GM19240 (cell line): ENCODE results near the gene CDIPT.
"Not testable (repeated sequence)": the region's sequence is repeated elsewhere in the genome, so short reads cannot be mapped to it uniquely, and the experiment has no call there.

Experiments
- DNase-seq: peaks from one replicate; pipeline ENCODE4 v3.0.0; 2011; ENCODE audit warnings: low spot score; ENCODE audit not compliant: insufficient read length

CDIPT gene

DNA sequence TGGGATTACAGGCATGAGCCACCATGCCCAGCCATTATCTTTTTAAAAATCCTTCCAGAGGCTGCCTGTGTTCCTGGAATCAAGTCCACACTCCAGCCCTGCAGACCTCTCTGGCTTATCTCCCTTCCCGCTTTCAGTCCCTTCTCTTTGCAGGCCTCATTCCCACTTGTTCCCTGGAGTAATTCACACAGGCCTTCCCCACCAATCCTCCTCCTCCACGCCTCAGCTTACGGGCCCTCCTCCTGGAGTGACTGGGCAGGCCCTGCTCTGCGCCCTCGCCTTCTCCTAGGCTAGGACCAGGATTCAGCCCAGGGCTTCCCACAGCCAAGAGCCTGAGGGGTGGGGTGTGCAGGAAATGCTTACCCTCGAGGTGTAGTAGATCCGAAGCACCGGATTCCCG is 2.8 kb downstream of the CDIPT start:
- DNase-seq, result no peak

DNA sequence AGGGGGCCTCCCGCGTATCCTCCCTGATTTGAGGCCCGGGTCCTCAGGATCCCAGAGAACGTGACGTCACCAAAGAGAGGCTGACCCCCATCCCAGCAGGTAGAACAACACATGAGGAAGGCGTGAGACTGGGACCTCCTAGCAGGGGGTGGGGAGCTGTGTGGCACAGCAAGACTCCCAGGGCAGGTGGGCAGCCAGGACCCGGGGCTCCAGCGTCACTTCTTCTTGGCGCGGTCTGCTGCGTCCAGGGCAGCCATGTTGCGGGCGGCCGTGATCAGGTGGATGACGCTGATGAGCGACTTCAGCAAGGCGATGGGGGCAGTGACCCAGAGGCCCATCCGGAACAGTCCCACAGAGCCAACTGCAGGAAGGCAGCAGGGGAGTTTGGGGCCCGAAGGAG is 4.1 kb downstream of the CDIPT start:
- DNase-seq, result no peak

GRCh38 chr16:29858149-29858849 is 4.7 kb downstream of the CDIPT start:
- DNase-seq, result no peak

GRCh38 chr16:29857133-29857760 is 5.8 kb downstream of the CDIPT start:
- DNase-seq, result no peak

GRCh38 chr16:29854520-29855100 is 8.4 kb downstream of the CDIPT start:
- DNase-seq, result no peak

DNA sequence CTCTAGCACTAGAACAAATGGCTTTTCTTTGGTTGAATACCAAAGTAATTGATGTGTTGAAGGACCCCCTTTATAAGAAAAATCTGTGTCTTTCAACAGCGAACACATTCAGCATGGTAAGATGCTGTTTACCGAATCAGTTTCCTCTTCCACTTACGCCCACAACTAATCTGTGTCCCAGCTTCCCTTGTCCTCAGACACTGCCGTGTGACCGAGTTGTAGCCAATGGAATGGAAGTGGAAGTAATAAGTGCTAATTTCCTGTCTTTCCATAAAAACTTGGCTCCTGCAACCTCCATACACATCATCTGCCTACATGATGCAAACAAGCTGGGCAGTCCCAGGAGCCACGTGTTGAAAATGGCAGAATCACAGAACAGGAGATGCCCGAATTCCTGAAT is 10.4 kb downstream of the CDIPT start:
- DNase-seq, result no peak

DNA sequence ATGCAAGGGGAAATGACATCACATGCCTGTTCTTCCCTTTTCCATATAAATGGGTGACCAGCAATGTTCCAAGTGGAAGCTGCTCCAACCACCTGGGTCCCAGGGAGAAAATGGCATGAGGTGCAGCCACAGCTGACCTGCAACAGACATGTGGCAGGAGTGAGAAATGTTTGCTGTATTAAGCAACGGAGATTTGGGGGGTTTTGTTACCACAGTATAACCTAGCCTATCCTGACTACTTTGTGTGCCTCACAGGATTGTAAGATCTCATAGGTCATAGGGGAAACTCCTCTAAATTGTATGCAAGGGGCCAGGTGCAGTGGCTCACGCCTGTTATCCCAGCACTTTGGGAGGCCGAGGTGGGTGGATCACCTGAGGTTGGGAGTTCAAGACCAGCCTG is 12.0 kb downstream of the CDIPT start:
- DNase-seq, result no peak

- DNase-seq, result no peak
Measured at GRCh38 chr16:29849505-29849904, 13.5 kb downstream of the CDIPT start.

DNA sequence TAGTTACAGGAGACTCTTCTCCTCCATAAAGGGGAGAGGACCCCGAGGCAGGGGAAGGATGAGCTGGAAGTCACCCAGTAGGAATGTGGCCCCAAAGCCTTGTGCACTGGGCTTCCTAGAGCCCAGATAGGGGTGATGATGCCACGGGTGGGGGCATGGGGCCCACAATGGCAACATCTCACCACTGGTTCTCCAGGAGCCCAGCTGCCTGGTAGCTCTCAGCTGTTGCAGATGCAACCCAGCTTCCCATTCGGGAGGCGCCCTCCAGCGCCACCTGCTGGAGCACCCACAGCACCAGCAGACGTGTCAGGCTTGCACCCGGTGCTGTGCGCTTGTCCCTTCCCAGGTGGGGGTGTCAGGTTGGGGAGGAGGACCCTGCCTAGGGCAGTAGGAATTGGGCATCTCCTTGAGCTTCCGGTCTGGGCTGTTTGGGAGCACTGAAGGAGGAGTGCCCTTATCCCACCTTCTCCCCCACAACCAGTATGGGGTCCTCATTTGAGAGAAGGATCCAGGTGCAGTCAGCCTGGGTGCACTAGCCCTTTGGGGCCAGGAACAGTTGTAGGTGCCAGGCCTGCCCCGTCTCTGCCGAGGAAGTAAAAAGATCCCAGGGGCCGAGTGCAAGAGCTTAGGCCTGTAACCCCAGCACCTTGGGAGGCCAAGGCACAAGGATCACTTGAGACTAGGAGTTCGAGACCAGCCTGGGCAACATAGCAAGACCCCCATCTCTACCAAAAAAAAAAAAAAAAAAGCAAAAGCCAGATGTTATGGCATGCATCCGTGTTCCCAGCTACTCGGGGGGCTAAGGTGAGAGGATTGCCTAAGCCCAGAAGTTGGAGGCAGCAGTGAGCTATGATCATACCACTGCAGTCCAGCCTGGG is 14.4 kb downstream of the CDIPT start:
- peak; percentile 79 for DNase-seq

GRCh38 chr16:29845656-29846055 is 17.4 kb downstream of the CDIPT start:
- DNase-seq, result no peak

DNA sequence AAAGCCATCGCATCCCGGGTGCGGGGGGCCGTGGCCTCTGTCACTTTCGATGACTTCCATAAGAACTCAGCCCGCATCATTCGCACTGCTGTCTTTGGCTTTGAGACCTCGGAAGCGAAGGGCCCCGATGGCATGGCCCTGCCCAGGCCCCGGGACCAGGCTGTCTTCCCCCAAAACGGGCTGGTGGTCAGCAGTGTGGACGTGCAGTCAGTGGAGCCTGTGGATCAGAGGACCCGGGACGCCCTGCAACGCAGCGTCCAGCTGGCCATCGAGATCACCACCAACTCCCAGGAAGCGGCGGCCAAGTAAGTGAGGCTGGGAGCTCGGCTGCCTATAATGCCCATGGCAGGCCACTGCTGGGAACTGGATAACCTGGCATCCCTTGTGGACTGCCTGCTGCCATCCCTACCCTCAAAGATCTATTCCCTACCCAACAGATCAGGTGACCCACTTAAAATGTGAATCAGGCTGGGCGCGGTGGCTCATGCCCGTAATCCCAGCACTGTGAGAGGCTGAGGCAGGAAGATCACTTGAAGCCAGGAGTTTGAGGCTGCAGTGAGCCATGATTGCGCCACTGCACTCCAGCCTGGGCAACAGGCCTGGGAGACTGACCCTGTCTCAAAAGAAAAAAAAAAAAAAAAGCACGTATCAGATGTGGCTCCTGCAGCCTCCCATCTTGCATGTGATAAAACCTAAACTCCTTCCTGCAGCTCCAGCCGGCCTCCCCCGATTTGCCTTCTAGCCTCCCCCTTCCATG is 18.3 kb downstream of the CDIPT start:
- DNase-seq, result no peak

GRCh38 chr16:29843931-29844330 is 19.1 kb downstream of the CDIPT start:
- no peak for DNase-seq

GRCh38 chr16:29842732-29843346 is 20.2 kb downstream of the CDIPT start:
- no peak for DNase-seq

DNA sequence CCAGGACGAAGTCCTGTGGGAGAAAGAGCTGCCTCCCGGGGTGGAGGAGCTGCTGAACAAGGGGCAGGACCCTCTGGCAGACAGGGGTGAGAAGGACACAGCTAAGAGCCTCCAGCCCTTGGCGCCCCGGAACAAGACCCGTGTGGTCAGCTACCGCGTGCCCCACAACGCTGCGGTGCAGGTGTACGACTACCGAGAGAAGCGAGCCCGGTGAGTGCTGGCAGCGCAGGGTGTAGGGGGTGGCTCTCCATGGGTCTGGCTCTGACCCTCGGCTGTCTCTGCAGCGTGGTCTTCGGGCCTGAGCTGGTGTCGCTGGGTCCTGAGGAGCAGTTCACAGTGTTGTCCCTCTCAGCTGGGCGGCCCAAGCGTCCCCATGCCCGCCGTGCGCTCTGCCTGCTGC is 21.4 kb downstream of the CDIPT start:
- no peak for DNase-seq

DNA sequence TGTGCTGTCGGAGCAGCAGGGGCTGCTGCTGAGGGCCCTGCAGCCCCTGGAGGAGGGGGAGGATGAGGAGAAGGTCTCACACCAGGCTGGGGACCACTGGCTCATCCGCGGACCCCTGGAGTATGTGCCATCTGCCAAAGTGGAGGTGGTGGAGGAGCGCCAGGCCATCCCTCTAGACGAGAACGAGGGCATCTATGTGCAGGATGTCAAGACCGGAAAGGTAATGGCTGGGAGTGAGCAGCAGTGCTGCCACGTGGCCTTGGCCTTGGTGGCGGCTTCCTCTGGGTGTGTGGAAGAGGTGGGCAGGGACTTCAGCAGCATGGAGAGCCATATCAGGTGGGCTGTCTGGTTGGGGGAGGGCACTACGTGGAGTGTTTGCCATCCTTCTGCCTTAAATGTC is 22.8 kb downstream of the CDIPT start:
- DNase-seq, result no peak

DNA sequence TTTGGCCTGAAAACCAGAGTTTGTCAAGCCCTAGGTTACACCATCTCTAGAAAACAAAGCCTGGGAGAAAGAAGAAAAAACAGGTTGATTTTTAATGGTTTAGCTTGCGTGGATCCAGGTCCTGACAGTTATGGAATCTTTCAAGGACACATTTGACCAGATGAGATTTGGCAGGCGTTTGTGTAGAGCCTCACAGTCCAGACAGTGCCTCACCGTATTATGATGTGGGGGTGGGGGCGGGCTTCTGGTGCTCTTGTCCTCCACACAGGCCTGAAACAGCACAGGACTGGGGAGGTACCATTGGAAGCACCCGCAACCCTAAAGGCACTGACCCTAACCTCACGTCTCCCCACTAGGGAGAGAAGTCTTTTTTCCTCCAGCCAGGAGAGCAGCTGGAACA is 23.2 kb downstream of the CDIPT start:
- DNase-seq, result no peak

- DNase-seq, result no peak
Measured at GRCh38 chr16:29837841-29838240, 25.2 kb downstream of the CDIPT start.

- no peak for DNase-seq
Measured at GRCh38 chr16:29836623-29837022, 26.4 kb downstream of the CDIPT start.

GRCh38 chr16:29835926-29836325 is 27.1 kb downstream of the CDIPT start:
- DNase-seq, result no peak

GRCh38 chr16:29834079-29834478 is 28.9 kb downstream of the CDIPT start:
- no peak for DNase-seq

DNA sequence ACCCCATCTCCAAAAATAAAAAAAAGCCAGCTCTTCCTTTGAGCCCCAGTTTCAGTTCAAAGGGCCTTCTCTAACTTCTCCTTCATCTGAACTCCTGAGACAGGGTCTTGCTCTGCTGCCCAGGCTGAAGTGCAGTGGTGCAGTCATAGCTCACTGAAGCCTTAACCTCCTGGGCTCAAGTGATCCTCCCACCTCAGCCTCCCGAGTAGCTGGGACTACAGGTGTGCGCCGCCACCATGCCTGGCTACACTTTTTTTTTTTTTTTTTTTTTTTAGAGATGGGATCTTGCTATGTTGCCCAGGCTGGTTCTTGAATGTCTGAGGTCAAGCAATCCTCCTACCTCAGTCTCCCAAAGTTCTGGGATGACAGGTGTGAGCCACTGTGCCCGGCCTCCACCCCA is 29.8 kb downstream of the CDIPT start:
- DNase-seq, result not testable (repeated sequence)
